Adrenal gland (tissue), 12 donors: ENCODE measurements around the gene OR2C3. TPM values are rescaled to one million over a fixed set of nuclear protein-coding genes. Genes with fewer than 3 reads are reported as not detected.

Experiments
- DNase-seq, 7 donors: peaks; one replicate each; pipeline ENCODE4 v3.0.0-alpha.2; 2019 to 2020
- H3K27ac ChIP-seq, 5 donors: fragments of 200-600 bp; sonication (generic) in 4 of 5; 1 replicate in 3 of 5; 2 replicates in 2 of 5; pipeline versions ENCODE4 v1.5.1 to v1.8.0; 2016 to 2020; ENCODE audit warnings: mild to moderate bottlenecking in 1 of 5
- H3K27me3 ChIP-seq: fragments of 200-600 bp; 2 replicates; pipeline ENCODE4 v1.8.0; 2021
- H3K36me3 ChIP-seq, 2 donors: fragments of 200-600 bp; replicated peaks in 1 of 2; 1 replicate in 1 of 2; 2 replicates in 1 of 2; pipeline versions ENCODE4 v1.5.1 to v1.8.0; 2018 to 2022
- H3K4me1 ChIP-seq, 2 donors: fragments of 200-600 bp; replicated peaks in 1 of 2; 1 replicate in 1 of 2; 2 replicates in 1 of 2; pipeline versions ENCODE4 v1.5.1 to v1.8.0; 2018 to 2021
- H3K4me3 ChIP-seq, 4 donors: fragments of 200-600 bp; sonication (generic) in 3 of 4; one replicate each; pipeline ENCODE4 v1.5.1; 2016 to 2018
- H3K9me3 ChIP-seq, 3 donors: fragments of 200-600 bp; sonication (generic) in 1 of 3; replicated peaks in 1 of 3; 1 replicate in 2 of 3; 2 replicates in 1 of 3; pipeline versions ENCODE4 v1.5.1 to v1.8.0; 2016 to 2021
- POLR2A ChIP-seq, 2 donors: fragments of 450-650 bp; IDR thresholded peaks; one replicate each; pipeline ENCODE4 v1.6.1; 2017; ENCODE audit warnings: antibody characterized with exemption in 2 of 2, mild to moderate bottlenecking in 2 of 2, moderate library complexity in 1 of 2
- WGBS, 4 donors: extraction: QIAGEN DNeasy Blood & Tissue Kit in 2 of 4; methylation state at CpG; one replicate each; pipeline versions ENCODE4 v1.1.5 to v1.1.7; 2013 to 2017; 5-methylcytosine and 5-hydroxymethylcytosine counted together
- intact Hi-C, 2 donors: fragments of 100-400 bp; cut with DNase I; formaldehyde crosslinking; loops; one replicate each; pipeline versions ENCODE4 v1.14.1 to v1.15.0; 2022 to 2023
- polyA plus RNA-seq, 3 donors: library from polyadenylated mRNA; stranded (reverse); fragments of 200-250 nt in 2 of 3; fragments of 350-450 nt in 1 of 3; fragmentation: Illumina TruSeq in 1 of 3; extraction: RNeasy Lipid Tissue Mini Kit (QIAGEN cat#74804) in 1 of 3; gene quantifications; one replicate each; pipeline ENCODE4 v1.2.3, GENCODE V29; 2013 to 2014
- total RNA-seq, 9 donors: library from RNA; depleted of rRNA in 4 of 9; stranded (reverse); fragments of >200 nt in 4 of 9; fragments of 120-200 nt in 1 of 9; fragmentation: NEBNext Ultra II Directional in 1 of 9; extraction: Animal tissue kit (Norgen Biotek cat#: 25700) in 1 of 9; gene quantifications; one replicate each; pipeline versions ENCODE4 v1.1.0 to v1.2.4, GENCODE V29; 2013 to 2023
- TF ChIP-seq, protein P1 (sequence below), 6 experiments: fragments of 450-650 bp in 4 of 6; fragments of 200-600 bp in 2 of 6; sonication (generic) in 1 of 6; IDR thresholded peaks; 1 replicate in 5 of 6; 2 replicates in 1 of 6; pipeline versions ENCODE4 v1.5.1 to v1.8.0; 2016 to 2021; ENCODE audit warnings: antibody characterized with exemption in 6 of 6, mild to moderate bottlenecking in 2 of 6, moderate library complexity in 1 of 6
- donor health status: healthy with polysubstance abuse.
- donor health status: Bipolar disorder and iron deficiency.
- donor health status: DM: yes; HTN: yes; CAD: no.
- donor health status: DM: no; HTN: no; CAD: no.
- donor health status: DM: no; HTN: no; CAD: no.
- donor health status: DM: yes; HTN: yes; CAD: no.

Gene OR2C3
- total and polyA plus RNA-seq, 12 donors, result 0.02 to 0.11 TPM; not detected in 10

DNA sequence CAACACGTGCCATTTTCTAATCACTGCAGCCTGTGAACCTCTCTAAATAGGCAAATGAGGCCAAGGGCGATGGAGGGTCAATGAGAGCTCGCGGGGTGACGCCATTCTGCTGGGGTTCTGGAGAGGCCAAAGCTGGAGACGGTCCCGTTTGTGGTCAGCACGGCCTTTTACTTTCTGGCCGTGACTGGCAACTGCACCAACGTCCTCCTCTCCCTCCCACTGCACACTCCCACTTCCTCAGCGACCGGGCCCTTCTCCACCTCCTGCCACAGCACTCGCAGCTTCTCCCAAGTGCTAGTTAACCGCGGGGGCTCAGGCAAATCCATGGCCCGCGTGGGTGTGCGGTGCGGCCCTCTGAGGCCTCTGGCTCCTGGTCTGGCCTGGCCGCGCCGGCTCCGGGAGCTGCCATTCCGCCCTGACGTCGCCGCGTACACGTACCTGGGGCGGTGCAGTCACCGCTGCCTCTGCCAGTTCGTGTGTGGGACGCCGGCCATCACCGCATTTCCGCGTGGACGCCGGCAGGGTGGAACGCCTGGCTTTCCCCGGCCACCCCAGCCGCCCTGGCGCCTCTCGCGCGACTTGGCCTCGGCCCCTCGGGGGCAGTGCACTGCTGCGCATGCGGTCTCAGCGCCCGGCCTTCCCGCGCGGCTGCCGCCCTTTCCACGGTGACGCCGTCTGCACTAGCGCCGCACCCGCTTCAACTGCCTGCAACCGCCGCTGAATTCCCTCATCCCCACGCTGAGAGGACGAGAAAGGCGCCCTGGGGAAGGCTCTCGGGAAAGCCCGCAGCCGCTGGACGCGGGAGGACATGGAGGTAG, 18.2 kb downstream of the OR2C3 start:
- intact Hi-C loops, result no loop called here
- Histone ChIP-seq H3K4me3 (no peak overlapping the region), H3K4me1 (no peaks in the 10 kb centered on the region), H3K9me3 (no peaks in the 10 kb centered on the region), H3K27ac (no peak overlapping the region), H3K27me3 (no peaks in the 10 kb centered on the region), H3K36me3 (no peaks in the 10 kb centered on the region)
- DNase-seq, result no peak
- WGBS, 4 donors, result 42 to 75% (median 62%) methylated on average over 38 to 72 of the region's 72 CpGs
- TF ChIP-seq POLR2A (IDR thresholded peaks at IDR 0.05), result no peak
- TF ChIP-seq, protein P1, sequence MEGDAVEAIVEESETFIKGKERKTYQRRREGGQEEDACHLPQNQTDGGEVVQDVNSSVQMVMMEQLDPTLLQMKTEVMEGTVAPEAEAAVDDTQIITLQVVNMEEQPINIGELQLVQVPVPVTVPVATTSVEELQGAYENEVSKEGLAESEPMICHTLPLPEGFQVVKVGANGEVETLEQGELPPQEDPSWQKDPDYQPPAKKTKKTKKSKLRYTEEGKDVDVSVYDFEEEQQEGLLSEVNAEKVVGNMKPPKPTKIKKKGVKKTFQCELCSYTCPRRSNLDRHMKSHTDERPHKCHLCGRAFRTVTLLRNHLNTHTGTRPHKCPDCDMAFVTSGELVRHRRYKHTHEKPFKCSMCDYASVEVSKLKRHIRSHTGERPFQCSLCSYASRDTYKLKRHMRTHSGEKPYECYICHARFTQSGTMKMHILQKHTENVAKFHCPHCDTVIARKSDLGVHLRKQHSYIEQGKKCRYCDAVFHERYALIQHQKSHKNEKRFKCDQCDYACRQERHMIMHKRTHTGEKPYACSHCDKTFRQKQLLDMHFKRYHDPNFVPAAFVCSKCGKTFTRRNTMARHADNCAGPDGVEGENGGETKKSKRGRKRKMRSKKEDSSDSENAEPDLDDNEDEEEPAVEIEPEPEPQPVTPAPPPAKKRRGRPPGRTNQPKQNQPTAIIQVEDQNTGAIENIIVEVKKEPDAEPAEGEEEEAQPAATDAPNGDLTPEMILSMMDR (IDR thresholded peaks at IDR 0.05), result no peak

DNA sequence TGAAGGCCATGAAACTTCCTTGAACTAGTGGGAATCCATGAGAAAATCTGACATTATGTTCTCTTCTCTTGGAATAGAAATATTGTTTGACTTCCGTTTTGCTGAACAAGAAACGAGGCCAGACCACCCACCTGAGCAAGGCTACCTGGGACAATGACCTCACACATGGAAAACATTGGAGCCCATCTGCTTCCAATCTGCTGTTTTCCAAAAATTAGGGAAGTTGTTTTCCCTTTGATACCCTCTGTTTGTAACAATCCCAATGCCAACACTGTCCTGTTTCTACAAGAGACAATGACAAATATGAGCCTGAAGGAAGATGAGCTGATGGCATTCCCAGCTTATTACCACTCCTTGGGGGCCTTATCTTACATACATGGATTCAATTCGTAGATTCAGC, 29.4 kb downstream of the OR2C3 start:
- Histone ChIP-seq H3K36me3 (no peaks in the 10 kb centered on the region), H3K27me3 (no peaks in the 10 kb centered on the region), H3K4me1 (no peaks in the 10 kb centered on the region), H3K4me3 (no peak overlapping the region), H3K9me3 (no peaks in the 10 kb centered on the region), H3K27ac (no peak overlapping the region)
- TF ChIP-seq, protein P1 (IDR thresholded peaks at IDR 0.05), result no peak
- no peak for TF ChIP-seq POLR2A (IDR thresholded peaks at IDR 0.05)
- 21 to 33% (median 30%) methylated on average over 3 of the region's 3 CpGs for WGBS, 4 donors
- intact Hi-C loops, result no loop called here
- DNase-seq, result no peak

DNA sequence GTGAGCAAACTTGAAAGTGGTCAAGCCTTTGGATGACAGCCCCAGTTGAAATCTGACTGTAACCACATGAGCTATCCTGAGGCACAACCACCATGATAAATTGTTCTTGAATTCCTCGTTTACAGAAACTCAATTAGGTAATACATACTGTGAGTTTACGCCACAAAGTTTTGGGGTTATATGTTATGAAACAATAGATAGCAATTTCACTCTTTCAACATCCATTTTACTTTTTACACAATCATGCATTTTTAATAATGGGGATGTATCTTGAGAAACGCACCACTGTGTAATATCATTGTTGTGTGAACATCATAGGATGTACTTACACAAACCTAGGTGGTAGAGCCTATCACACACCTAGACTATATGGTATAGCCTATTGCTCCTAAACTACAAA, 35.4 kb downstream of the OR2C3 start:
- Histone ChIP-seq H3K27ac (no peak overlapping the region), H3K9me3 (no peaks in the 10 kb centered on the region), H3K4me1 (no peaks in the 10 kb centered on the region), H3K36me3 (no peaks in the 10 kb centered on the region), H3K4me3 (no peak overlapping the region), H3K27me3 (no peaks in the 10 kb centered on the region)
- DNase-seq, result no peak
- no peak for TF ChIP-seq POLR2A (IDR thresholded peaks at IDR 0.05)
- TF ChIP-seq, protein P1 (IDR thresholded peaks at IDR 0.05), result no peak
- WGBS, 4 donors, result 42 to 75% (median 58%) methylated on average over 3 of the region's 3 CpGs
- intact Hi-C loops, result no loop called here

DNA sequence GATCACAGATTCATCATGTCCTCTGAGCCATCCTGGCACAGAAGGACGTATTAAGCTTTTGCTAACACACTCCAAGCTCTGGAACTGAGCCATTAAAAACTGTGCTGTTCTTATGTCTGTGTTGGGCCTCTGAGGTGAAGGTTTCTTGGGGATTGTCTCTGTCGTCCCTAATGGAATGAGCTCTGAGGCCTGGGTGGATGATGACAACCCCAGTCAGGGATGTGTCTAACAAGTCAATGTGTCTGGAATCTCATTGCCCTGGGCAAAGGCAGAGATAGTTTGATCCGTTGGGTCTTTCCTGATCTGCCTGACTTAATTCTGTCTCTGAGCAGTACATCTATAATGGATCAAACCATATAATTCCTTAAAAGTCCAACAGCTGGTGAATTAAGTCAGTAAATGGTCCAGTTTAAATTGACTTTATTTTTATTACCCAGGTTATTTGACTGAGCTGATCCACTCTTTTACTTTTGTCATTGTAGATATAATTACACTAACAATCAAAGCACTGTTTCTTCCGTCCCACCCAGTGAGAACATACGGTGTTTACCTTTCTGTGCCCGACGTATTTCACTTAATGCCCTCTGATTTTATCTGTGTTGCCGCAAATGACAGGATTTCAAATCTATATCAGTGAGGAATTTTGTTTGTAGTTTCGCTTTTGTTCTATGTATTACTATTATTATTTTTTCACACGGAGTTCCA, 39.5 kb downstream of the OR2C3 start:
- Histone ChIP-seq H3K4me1 (no peaks in the 10 kb centered on the region), H3K27me3 (no peaks in the 10 kb centered on the region), H3K4me3 (no peak overlapping the region), H3K36me3 (no peaks in the 10 kb centered on the region), H3K9me3 (no peaks in the 10 kb centered on the region), H3K27ac (no peak overlapping the region)
- 61 to 69% (median 66%) methylated on average over 10 of the region's 10 CpGs for WGBS, 4 donors
- DNase-seq, result no peak
- intact Hi-C loops, result no loop called here
- TF ChIP-seq POLR2A (IDR thresholded peaks at IDR 0.05), result no peak
- TF ChIP-seq, protein P1 (IDR thresholded peaks at IDR 0.05), result no peak
